PC-3 (cell line): ENCODE data around the gene CNTNAP2.

Experiments
- EZH2 ChIP-seq: fragments of 300-600 bp; sonication (generic); IDR thresholded peaks from one replicate; pipeline ENCODE4 v1.6.1; 2017; ENCODE audit warnings: antibody characterized with exemption, mild to moderate bottlenecking, low read length; ENCODE audit not compliant: unreplicated experiment
- TF ChIP-seq, protein P1 (sequence below): fragments of 300-600 bp; sonication (generic); conservative IDR thresholded peaks from 2 replicates; pipeline ENCODE4 v1.5.1; 2017; ENCODE audit warnings: antibody characterized with exemption, low read depth, mild to moderate bottlenecking, low read length

DNA sequence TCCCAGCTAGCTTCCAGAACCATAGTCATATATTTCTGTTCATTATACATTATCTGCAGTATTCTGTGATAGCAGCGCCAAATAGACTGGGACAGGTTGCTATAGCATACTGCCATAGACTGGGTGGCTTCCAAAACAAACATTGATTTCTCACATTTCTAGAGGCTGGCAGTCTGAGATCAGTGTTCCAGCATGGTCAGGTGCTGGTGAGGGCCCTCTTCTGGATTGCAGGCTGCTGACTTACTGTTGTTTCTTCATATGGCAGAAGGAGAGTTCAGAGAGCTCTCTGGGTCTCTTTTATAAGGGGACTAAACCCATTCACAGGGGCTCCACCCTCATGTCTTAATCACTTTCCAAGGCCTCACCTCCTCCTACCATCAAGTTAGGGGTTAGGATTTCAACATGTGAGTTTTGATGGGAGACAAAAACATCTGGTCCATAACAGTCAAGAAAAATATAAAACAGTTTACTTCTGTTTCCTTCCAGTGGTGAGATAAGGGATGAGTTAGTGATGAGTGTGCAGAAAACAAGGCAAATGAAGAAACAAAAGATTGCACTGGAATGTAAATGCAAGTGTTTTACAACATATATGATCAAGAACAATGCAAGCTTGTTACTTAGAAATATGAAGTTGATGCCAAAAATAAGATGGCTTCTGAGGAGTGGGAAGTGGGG is 2074.9 kb downstream of the CNTNAP2 start:
- TF ChIP-seq, protein P1, sequence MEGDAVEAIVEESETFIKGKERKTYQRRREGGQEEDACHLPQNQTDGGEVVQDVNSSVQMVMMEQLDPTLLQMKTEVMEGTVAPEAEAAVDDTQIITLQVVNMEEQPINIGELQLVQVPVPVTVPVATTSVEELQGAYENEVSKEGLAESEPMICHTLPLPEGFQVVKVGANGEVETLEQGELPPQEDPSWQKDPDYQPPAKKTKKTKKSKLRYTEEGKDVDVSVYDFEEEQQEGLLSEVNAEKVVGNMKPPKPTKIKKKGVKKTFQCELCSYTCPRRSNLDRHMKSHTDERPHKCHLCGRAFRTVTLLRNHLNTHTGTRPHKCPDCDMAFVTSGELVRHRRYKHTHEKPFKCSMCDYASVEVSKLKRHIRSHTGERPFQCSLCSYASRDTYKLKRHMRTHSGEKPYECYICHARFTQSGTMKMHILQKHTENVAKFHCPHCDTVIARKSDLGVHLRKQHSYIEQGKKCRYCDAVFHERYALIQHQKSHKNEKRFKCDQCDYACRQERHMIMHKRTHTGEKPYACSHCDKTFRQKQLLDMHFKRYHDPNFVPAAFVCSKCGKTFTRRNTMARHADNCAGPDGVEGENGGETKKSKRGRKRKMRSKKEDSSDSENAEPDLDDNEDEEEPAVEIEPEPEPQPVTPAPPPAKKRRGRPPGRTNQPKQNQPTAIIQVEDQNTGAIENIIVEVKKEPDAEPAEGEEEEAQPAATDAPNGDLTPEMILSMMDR: no peak
- TF ChIP-seq EZH2: no peak
